ENCODE results near the gene PVR.
"Not testable (repeated sequence)": the region's sequence is repeated elsewhere in the genome, so short reads cannot be mapped to it uniquely, and the experiment has no call there.

GRCh38 chr19:44684396-44684795 lies 40.7 kb downstream of the PVR start:
- TF ChIP-seq, protein P1, sequence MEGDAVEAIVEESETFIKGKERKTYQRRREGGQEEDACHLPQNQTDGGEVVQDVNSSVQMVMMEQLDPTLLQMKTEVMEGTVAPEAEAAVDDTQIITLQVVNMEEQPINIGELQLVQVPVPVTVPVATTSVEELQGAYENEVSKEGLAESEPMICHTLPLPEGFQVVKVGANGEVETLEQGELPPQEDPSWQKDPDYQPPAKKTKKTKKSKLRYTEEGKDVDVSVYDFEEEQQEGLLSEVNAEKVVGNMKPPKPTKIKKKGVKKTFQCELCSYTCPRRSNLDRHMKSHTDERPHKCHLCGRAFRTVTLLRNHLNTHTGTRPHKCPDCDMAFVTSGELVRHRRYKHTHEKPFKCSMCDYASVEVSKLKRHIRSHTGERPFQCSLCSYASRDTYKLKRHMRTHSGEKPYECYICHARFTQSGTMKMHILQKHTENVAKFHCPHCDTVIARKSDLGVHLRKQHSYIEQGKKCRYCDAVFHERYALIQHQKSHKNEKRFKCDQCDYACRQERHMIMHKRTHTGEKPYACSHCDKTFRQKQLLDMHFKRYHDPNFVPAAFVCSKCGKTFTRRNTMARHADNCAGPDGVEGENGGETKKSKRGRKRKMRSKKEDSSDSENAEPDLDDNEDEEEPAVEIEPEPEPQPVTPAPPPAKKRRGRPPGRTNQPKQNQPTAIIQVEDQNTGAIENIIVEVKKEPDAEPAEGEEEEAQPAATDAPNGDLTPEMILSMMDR (IDR thresholded peaks at IDR 0.05) = not testable (repeated sequence)
- TF ChIP-seq EP300 (IDR thresholded peaks at IDR 0.05; ENCODE audit: low read depth); POLR2A (IDR thresholded peaks at IDR 0.05); POLR2AphosphoS5 (IDR thresholded peaks at IDR 0.05): not testable (repeated sequence)
